ENCODE data around the gene PATZ1.

- TF ChIP-seq POLR2AphosphoS5 (IDR thresholded peaks at IDR 0.05; ENCODE audit: low read depth) (no peak), CTCF (IDR thresholded peaks at IDR 0.05; ENCODE audit: insufficient read depth, low read length) (no peak), GABPA (IDR thresholded peaks at IDR 0.05; ENCODE audit: low read depth) (no peak), REST (IDR thresholded peaks at IDR 0.05; ENCODE audit: insufficient replicate concordance, low read depth) (no peak), SPI1 (IDR thresholded peaks at IDR 0.05; ENCODE audit: borderline replicate concordance, low read depth) (no peak)
These were observed 43.6 kb downstream of the PATZ1 start for GRCh38 chr22:31302537-31302936.

Data from HL-60 (cell line).